Umbilical cord (tissue), 2 donors: ENCODE results near the gene ZNF232. TPM values are rescaled to one million over a fixed set of nuclear protein-coding genes. Genes with fewer than 3 reads are reported as not detected.
"Not testable (repeated sequence)": the region's sequence is repeated elsewhere in the genome, so short reads cannot be mapped to it uniquely, and the experiment has no call there.

Source experiments
- DNase-seq: peaks from one replicate; pipeline ENCODE4 v3.0.0-alpha.2; 2015; ENCODE audit warnings: low spot score
- total RNA-seq: library from RNA; depleted of rRNA; stranded (reverse); fragments of >200 nt; gene quantifications from one replicate; pipeline ENCODE4 v1.2.3, GENCODE V29; 2014; ENCODE audit warnings: low replicate concordance; ENCODE audit not compliant: insufficient read depth

The ZNF232 gene
- 4.1 TPM for total RNA-seq

DNA sequence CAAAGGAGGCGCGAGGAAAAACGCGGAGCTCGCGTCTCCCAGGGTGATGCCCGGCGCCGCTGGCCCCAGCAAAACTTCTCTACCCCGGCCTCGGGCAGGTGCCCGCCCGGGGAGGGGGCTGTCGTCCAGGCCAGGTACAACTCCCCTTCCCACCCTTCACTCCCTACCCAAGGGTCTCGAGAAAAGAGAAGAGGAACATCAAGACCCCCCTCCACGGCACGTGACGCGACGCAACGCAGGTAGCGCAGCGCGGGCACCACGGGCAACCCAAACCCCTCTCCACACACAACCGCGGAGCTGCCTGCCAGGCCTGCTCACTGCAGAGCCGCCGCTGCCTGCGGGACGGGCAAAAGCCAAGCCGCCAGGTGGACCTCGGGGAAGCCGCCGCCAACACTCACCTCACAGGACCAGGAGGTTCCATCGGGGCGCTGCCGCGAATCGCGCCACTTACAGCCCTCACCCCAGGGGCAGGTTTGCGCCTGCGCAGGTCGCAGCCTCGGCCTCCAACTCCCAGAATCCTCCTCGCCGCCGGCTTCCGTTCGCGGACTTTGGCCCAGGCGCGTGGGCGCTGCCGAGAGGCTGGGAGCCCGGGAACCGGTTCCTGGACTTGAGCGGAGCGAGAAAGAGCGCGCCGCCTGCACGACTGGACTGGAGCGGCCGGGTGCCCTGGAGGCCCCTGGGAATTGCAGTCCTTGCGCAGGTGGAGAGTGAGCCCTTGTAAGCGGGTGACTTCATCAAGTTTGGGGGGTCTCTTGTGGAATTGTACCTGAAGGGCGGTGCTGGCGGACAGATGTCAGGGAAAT, at the start of gene ZNF232:
Gene ZNF232, minus strand, starts transcription at position 477 of the 803 bp plus-strand sequence. Its CDS starts 56 bp downstream, at position 421.
- DNase-seq: peak; percentile 97

DNA sequence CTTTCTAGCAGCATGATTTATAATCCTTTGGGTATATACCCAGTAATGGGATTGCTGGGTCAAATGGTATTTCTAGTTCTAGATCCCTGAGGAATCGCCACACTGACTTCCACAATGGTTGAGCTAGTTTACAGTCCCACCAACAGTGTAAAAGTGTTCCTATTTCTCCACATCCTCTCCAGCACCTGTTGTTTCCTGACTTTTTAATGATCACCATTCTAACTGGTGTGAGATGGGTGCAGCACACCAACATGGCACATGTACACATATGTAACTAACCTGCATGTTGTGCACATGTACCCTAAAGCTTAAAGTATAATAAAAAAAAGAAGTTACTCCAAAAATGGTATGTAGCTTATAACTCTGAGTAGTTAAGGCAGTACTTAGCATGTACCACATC, 49.0 kb upstream of the ZNF232 start:
- not testable (repeated sequence) for DNase-seq

DNA sequence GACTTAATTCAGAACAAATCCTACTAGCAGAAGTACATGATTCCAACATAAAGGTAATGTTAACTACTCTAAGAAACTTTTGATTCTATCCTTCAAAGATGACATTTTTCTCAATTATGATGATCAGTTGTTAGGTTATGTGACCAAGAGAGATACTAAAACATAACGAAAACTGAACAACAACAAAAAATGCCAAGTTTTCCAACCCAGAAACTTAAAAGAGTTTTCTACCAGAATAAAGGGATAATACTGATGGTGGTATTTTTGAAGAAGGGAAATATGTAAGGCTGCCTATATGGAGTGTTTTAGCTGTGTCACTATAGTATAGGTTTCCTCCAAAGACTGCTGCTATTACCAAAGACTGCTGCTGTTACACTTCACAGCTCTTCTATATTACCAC, 34.4 kb upstream of the ZNF232 start:
- DNase-seq: not testable (repeated sequence)

DNA sequence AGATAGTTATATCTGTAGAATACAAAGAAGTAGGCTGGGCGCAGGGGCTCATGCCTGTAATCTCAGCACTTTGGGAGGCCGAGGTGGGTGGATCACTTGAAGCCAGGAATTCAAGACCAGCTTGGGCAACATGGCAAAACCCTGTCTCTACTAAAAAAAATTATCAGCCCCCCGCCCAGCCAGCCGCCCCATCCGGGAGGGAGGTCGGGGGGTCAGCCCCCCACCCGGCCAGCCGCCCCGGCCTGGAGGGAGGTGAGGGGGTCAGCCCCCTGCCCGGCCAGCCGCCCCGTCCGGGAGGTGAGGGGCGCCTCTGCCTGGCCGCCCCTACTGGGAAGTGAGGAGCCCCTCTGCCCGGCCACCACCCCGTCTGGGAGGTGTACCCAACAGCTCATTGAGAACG, 31.2 kb upstream of the ZNF232 start:
- DNase-seq: not testable (repeated sequence)

DNA sequence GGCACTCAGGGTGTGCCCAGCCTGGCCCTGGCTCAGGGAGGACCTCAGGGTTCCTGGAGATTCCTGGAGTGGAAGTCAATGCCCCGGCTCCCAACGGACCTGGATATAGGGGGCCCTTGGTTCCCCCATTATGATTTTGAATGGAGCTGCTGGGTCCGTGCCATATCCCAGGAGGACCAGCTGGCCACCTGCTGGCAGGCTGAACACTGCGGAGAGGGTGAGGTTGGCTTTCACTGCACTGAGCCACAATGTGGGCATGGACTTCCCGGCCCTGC, 27.7 kb upstream of the ZNF232 start:
- DNase-seq: no peak

DNA sequence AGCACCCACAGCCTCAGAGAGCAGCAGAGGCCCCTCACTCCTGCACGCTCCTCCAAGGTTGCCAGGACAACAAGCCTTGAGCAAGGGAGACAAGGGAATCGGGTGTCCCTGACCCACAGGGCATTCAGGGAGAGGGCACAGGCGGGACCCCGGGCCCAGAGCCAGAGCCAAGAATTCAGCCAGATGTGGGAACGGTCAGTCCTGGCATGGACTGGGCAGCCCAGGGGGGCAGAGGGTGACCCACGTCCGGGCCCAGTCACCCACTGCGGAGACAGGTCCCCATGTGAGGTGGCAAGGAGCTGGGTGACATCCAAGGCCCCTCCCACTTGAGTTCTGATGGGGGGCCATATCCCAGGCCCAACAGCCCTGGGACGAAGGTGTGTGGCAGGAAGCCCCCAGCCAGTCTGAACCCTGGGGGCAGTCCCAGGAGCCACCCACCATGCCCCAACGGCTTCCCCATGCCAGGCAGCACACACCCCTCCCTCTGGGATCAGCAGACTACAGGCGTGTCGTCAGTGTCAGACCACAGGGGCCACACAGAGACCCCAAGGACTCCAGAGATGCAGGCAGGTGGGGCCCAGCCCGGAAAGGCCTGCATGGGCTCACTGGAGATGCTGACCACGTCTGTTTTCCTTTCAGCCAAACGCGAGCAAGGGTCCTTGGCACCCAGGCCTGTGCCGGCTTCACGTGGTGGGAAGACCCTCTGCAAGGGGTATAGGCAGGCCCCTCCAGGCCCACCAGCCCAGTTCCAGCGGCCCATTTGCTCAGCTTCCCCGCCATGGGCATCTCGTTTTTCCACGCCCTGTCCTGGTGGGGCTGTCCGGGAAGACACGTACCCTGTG, 27.2 kb upstream of the ZNF232 start:
- DNase-seq: no peak

DNA sequence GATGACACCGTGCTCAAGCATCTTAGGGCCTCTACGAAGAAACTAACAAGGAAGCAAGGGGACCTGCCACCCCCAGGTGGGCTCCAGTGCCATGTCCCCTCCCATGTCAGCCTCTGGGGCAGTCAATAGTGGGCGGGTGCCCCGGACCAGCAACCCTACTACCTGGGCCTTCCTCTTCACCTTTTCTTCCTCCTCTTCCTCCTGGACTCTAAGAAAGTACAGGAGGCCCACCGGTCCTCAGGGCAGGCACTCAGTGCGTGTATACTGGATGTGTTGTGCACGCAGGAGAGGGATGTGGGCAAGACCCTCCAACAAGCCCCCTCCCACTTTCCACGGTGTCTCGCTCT, 26.5 kb upstream of the ZNF232 start:
- not testable (repeated sequence) for DNase-seq

DNA sequence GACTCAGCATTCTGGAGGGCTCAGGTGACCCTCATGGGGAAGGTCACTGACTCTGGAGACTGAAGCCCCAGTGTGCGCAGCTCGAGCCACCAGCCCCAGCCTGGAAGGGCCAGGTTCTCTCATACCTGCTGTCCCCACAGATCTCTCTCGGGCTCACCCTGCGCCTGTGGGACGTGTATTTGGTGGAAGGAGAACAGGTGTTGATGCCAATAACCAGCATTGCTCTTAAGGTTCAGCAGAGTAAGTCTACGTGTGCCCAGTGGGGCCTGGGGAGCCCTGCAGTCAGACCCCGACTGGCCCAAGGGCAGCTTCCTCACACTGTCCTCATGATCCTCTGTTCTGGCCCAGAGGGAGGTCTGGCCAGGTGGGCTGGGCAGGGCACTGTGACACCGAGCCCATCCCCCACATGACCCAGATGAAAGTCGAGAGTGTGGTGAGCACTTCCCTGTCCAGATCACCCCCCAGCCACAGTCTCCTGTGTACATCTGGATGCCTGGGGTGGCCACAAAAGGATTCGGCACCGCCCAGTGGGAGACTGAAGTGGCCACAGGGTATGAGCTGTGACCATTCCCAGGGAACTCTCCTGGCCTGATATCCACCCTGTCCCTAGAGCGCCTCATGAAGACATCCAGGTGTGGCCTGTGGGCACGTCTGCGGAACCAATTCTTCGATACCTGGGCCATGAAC, 26.0 kb upstream of the ZNF232 start:
- not testable (repeated sequence) for DNase-seq

DNA sequence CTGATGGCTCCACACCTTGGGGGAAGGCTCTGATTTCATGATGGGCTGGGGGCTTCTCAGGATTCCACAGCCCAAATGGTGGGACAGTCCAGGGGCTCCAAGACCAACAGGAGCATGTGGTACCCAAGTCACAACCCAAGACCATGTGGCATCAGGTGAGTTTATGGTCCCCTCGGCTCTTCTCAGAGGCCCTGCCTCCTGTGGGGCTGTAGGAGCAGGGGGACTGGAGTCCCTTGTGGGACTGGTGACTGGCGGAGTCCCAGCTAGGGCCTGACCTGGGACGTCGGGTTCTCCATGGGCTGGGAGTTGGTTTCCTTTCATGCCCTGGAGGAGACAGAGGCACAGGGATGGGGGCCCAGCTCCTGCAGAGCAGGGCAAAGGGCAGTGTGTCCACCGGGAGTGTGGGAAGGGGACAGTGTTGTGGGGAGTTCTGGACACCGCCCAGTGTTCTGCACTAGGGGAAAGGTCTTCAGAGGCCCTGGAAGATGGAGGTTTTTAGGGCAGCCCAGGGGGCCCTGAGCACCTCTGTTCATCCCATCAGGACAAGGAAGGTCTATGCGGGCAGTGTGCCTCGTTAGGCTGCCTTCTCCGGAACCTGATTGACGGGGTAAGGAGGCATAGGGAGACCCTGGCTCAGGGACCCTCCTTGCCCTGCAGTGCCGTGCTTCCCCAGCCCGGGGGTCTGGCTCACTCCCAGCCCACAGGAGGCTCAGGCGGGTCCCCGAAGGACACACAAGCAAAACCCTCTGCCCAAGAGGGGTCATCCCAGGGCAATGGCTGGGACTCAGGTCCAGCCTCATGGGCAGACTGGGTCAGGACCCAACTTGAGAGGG, 25.1 kb upstream of the ZNF232 start:
- DNase-seq: not testable (repeated sequence)

DNA sequence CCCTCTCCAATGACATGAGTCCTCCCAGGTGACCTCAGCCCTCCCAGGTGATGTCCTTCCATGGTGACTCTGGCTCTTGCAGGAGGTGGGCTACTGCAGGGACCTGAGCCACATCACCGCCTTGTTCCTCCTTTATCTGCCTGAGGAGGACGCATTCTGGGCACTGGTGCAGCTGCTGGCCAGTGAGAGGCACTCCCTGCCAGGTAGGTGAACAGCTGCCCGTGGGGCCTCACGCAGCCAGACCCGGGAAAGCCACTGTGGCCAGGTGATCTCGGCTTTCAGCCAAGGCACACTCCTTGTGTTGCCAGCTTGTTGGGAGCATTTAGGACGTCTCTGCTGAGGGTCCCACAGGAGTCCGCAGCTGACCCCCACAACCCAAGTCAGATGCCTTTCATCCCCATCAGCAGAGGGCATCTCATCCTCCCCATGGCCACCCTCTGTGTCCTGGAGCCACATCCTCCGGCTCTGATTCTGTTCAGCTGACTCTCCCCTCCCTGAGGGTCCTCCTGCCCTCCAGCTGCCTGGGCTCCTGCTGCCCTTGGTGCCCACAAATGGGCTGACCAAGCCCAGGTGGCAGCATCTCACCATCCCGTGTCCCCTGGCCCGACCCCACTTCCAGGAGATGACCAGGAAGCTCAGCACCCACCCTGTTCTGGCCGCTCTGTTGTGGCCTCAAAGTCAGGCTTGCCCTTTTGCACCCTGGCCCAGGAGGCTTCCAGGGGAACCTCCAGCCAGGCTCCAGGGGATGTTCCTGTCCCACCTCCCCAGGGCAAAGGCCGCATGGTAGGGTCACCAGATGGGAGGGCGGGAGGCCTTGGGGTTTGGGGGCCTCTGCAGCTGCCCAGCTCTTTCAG, 24.3 kb upstream of the ZNF232 start:
- no peak for DNase-seq

DNA sequence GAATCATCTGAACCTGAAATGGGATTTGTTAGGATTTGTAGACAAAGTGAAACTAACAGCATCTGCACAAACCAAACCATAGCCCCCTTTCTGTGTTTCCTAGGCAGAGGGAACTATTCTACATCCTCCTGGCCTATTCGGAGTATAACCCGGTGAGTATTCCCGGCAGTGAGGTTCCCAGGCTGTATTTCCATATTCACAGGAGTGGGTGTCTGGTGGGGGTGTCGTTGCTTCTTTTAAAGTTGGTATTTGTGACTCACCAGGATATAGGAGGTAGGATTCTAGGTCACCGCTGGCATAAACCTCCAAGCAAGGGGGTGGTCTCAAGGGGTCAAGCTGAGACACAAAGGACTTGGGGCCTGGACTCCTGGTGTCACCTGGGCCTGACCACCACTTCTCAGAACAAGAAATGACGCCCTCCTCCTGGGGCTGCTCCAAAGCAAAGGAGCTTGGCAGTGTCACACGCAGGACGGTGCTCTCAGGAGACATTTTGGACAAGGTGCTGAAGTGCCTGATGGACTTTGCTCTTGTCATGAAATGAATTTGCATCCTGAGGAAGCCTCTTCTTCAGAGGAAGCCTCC, 23.5 kb upstream of the ZNF232 start:
- not testable (repeated sequence) for DNase-seq

DNA sequence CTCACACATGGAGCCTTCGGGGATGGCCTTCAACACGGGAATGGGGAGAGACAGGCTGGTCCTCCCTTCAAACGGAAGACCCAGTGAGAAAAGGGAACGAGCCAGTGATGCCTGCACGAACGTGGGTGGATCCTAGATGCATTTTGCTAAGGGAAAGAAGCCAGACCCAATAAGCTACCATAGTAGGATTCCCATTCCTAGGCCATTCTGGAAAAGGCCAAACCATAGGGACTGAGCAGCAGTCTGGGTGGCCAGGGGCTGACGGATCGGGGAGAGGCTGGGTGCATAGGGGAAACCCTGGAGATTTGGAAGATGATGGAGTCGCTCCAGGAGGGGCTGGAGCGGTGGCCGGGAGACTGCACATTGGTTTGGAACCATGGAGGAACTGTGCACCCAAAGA, 22.9 kb upstream of the ZNF232 start:
- not testable (repeated sequence) for DNase-seq

DNA sequence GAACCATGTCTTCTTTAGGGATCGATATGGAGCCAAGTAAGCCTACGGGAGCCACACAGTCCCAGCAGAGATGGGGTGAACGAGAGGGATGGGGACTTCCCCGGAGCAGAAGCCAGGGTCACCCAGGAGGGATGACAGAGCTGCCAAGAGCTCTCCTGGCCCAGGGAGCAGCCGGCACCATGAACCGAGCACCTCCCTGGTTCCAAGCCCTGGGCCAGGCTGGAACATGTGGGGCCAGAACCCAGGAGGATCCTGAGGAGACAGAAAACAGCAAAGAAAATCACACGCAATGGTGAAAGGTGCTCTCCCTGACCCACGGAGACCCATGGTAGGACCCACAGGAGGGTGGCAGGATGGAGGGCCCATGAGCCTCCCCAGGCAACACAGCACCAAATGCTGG, 22.3 kb upstream of the ZNF232 start:
- not testable (repeated sequence) for DNase-seq

DNA sequence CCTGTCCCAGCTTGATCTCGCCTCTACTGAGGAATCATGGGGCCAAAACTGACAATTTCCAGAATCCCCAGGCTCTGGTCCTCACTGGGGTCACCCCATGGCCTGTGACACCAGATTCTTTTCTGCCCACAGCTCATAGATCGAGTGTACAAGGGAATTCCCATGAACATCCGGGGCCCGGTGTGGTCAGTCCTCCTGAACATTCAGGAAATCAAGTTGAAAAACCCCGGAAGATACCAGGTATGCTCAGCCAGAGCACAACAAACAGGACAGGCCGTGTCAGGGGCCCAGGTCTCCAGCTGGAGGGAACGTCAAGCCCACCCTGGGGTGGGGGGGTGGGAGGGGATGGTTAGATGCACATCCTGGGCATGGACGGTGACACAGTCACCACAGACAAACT, 21.6 kb upstream of the ZNF232 start:
- no peak for DNase-seq

DNA sequence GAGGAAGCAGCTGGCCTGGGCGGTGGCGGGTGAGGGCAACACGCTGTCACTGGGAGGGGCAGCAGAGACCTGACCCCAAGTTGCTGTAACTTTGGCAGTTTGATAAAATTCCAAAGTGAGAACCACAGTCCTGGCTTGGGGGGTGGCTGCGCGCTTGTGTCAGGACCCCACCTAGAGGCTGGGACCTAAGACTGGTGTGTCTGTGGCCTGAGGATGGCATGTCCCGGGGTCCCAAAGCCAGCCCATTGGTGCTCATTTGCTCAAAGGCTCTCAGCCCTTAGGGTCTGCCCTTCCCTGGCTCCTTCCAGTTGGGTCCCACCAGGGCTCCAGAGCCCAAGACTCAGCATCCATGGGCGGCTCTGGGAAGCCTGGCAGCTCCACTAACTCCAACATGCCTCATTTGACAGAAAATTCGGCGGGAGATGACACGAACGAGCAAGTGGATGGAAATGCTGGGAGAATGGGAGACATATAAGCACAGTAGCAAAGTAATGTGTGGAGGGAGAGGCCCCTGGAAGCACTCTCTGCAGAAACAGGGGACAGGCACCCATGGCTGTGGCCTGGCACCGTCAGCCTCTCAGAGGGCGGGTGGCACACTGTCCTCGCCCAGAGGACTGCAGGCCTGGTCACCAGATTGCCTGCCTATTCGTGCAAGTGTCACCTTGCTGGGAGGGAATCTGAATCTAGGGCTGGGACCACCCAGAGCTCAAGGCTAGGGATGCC, 21.0 kb upstream of the ZNF232 start:
- DNase-seq: not testable (repeated sequence)

DNA sequence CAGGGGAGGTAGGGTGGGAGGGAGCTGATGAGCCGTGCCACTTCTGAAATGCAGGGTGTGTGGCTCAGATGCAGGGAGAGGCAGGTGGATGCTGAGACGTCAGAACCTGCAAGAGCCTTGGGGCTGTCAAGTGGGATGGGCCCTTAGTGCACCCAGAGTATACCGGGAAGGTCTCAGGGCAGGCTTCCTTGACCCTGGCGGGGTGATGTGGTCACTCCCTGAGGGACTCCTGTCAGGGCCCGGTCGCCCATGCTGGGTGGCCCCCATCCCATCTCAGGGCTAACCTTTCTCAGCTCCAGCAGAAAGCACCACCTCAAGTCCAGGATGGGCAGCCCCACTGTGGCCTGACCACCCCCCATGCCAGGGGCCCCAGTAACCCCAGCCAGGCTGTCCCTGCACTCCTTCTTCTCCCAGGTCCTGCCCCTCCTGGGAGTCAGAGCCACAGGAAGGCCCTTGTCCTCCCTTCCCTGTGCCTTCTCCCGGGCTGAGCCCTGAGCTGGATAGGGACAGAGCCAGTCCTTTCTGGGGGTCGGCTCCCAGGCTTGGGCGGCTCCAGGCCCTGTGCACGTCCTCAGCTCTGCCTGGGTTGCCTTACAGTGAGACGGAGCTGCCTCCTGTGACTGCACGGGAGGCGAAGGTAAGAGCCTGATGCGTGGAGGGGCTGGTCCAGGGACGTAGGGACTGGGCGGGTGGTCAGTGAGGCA, 20.3 kb upstream of the ZNF232 start:
- not testable (repeated sequence) for DNase-seq

DNA sequence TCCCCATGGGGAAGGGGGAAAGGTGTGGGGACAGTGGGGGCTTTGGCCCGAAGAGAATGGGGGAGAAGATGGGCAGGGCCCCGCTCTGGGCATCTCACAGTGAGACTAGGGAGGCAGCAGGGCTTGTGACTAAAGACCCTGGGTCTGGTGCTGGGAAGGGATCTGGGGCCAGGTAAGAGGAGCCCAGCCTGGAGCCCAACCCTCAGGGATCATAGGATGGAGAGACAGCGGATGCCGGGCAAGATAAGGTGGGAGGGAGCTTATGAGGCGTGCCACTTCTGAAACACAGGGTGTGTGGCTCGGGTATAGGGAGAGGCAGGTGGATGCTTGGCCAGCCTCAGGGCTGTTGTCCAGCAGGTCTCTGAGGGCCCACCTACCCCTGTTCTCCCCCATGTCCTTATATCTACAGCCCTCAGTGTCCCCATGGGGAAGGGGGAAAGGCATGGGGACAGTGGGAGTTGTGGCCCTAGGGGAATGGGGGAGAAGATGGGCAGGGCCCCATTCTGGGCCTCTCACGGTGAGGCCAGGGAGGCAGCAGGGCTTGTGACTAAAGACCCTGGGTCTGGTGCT, 19.6 kb upstream of the ZNF232 start:
- DNase-seq: no peak

DNA sequence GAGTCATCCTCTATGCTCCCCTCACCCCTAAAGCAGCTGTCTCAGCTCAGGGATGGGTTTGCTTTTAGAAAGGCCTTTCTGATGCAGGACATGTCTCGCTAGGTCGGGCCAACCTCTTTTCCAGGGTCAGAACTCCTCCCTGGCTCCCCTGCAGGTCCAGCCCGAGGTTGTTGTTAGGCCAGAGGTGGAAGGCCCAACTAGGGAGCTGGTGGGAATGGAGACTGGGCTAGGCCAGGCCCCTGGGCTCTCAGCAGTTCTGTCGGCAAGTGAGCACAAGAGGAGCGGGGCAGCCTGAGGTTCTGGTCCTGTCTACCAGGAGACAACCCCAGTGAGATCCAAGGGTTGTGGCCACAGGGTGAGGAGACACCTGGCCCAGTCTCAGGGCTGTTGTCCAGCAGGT, 19.0 kb upstream of the ZNF232 start:
- not testable (repeated sequence) for DNase-seq
